Glutamatergic neuron (in vitro differentiated cells): ENCODE results near the gene KSR1. TPM values are rescaled to one million over a fixed set of nuclear protein-coding genes. Genes with fewer than 3 reads are reported as not detected.
"Not testable (repeated sequence)": the region's sequence is repeated elsewhere in the genome, so short reads cannot be mapped to it uniquely, and the experiment has no call there.

Source experiments
- DNase-seq: peaks from one replicate; pipeline ENCODE4 v3.0.0; 2022
- H3K27ac Mint-ChIP-seq: one replicate; pipeline ENCODE4 v1.8.0; 2020; ENCODE audit warnings: mild to moderate bottlenecking, mixed read lengths, inconsistent platforms; ENCODE audit not compliant: unreplicated experiment
- H3K27me3 Mint-ChIP-seq: one replicate; pipeline ENCODE4 v1.8.0; 2020; ENCODE audit warnings: mild to moderate bottlenecking, moderate library complexity, mixed read lengths, inconsistent platforms; ENCODE audit not compliant: unreplicated experiment
- H3K36me3 Mint-ChIP-seq: one replicate; pipeline ENCODE4 v1.8.0; 2020; ENCODE audit warnings: mild to moderate bottlenecking, mixed read lengths, inconsistent platforms; ENCODE audit not compliant: unreplicated experiment
- H3K4me1 Mint-ChIP-seq: one replicate; pipeline ENCODE4 v1.8.0; 2020; ENCODE audit warnings: mild to moderate bottlenecking, low read depth, mixed read lengths, inconsistent platforms; ENCODE audit not compliant: unreplicated experiment
- H3K4me3 Mint-ChIP-seq: one replicate; pipeline ENCODE4 v1.8.0; 2020; ENCODE audit warnings: mild to moderate bottlenecking, mixed read lengths, inconsistent platforms; ENCODE audit not compliant: unreplicated experiment
- H3K9me3 Mint-ChIP-seq: one replicate; pipeline ENCODE4 v1.8.0; 2020; ENCODE audit warnings: mild to moderate bottlenecking, moderate library complexity, mixed read lengths, inconsistent platforms; ENCODE audit not compliant: unreplicated experiment
- CTCF ChIP-seq: fragments of 200-600 bp; sonication (generic); IDR thresholded peaks from one replicate; pipeline ENCODE4 v1.5.0; 2021; ENCODE audit not compliant: partially characterized antibody, unreplicated experiment
- total RNA-seq: library from RNA; stranded (reverse); fragmentation: NEBNext Ultra II Directional; extraction: Animal tissue kit (Norgen Biotek cat#: 25700); gene quantifications from one replicate; pipeline ENCODE4 v1.2.1, GENCODE V29; 2021; ENCODE audit not compliant: unreplicated experiment

Gene KSR1
- total RNA-seq, 1 donor from 2014 or later = 203 TPM

GRCh38 chr17:27640790-27641189, 184.5 kb downstream of the KSR1 start:
- H3K27ac Mint-ChIP-seq = no peak overlapping the region

DNA sequence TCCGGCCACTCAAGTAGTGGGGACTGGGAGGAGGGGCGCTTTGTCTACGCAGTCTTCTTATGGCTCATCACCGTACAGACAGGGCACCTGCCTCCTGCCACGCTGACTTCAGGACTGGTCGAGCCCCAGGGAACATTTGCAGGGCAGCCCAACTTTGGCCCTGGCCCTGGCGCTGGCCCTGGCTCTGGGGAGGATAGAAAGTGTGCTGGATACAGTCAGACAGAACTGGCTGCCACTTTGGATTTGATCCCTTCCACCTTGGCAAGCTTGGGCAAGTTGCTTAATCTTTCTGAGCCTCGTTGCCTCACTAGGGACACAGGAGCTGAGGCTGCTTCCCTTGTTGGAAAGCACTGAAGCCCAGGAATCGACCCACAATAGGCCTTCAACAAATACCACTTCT, 188.3 kb downstream of the KSR1 start:
- no peak for DNase-seq
- no peaks in the 10 kb centered on the region for H3K36me3 Mint-ChIP-seq
- no peak for TF ChIP-seq CTCF

More at GRCh38 chr17:27640790-27641189, 184.5 kb downstream of the KSR1 start:
- peaks cover 12% of the 10 kb centered on the region for H3K4me1 Mint-ChIP-seq
- H3K27me3 Mint-ChIP-seq = peaks cover 7% of the 10 kb centered on the region
- DNase-seq = no peak
- no peak overlapping the region for H3K4me3 Mint-ChIP-seq
- no peak for TF ChIP-seq CTCF
- peaks cover 5% of the 10 kb centered on the region for H3K9me3 Mint-ChIP-seq
- H3K36me3 Mint-ChIP-seq = no peaks in the 10 kb centered on the region

DNA sequence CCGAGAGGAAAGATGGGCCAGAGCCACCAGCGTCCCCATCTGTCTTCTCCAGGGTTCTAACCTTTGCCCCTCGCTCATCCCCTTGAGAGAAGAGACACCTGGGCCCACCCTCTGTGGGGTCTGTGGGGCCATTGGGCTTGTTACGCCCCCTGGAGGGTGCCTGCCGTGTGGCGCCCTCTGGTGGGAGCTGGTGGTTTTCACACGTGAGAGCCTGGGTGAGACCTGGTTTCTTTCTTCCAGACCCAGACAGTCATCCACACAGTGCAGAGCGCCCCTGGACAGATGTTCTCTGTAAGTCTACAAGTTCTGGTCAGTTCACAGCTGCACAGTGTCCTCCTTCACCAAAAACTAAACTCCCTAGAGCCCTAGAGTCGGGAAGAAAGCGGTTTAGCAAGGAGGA, 189.4 kb downstream of the KSR1 start:
- H3K27ac Mint-ChIP-seq, H3K4me3 Mint-ChIP-seq, H3K36me3 Mint-ChIP-seq, DNase-seq, H3K9me3 Mint-ChIP-seq: not testable (repeated sequence)
- TF ChIP-seq CTCF = peak; percentile 14
- peaks cover 13% of the 10 kb centered on the region for H3K27me3 Mint-ChIP-seq
- peaks cover 33% of the 10 kb centered on the region for H3K4me1 Mint-ChIP-seq

More for the DNA sequence above, 188.3 kb downstream of the KSR1 start:
- peaks cover 30% of the 10 kb centered on the region for H3K4me1 Mint-ChIP-seq
- H3K9me3 Mint-ChIP-seq = peaks cover 7% of the 10 kb centered on the region
- H3K27me3 Mint-ChIP-seq = peaks cover 13% of the 10 kb centered on the region
- no peak overlapping the region for H3K4me3 Mint-ChIP-seq
- no peak overlapping the region for H3K27ac Mint-ChIP-seq

DNA sequence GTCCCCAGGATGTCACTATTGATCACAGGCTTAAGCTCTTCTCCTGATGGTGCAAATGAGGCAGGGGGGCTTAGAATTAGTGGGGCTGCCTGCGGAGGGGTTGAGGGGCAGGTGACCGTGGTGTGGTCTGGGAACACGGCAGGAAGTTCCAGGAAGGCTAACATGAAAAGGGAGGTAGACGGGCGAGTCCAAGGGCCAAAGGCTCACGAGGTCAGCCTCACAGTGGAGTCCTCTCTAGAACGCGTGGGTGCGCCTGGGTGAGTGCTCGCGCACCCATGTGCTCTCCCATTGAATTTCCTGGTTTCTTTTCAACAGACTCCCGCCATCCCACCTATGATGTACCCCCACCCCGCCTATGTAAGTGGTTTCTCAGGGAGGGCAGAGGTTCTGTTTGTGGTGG, 190.0 kb downstream of the KSR1 start:
- no peak overlapping the region for H3K27ac Mint-ChIP-seq
- TF ChIP-seq CTCF = no peak
- H3K36me3 Mint-ChIP-seq = no peaks in the 10 kb centered on the region
- H3K9me3 Mint-ChIP-seq = peaks cover 7% of the 10 kb centered on the region
- no peak for DNase-seq
- H3K4me1 Mint-ChIP-seq = peaks cover 33% of the 10 kb centered on the region
- H3K4me3 Mint-ChIP-seq = no peak overlapping the region
- peaks cover 13% of the 10 kb centered on the region for H3K27me3 Mint-ChIP-seq

DNA sequence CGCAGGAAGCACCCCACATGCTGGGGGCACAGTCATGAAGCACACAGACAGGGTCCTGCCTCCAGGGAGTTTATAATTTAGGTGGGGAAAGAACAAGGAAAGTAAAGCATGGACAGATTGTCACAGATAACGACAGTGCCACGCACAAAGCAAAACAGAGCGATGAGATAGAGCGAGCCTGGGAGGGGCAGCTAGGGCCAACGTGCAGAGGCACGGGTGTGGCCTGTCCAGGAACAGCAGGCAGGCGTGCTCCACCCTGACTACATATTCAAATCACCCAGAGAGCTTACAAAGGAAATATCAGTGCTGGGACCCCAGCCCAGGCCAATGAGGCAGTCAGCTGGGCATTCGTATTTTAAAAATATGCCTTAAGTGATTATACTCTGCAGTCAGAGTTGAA, 191.5 kb downstream of the KSR1 start:
- H3K4me3 Mint-ChIP-seq = peak overlapping the region; percentile 4
- H3K9me3 Mint-ChIP-seq = peaks cover 5% of the 10 kb centered on the region
- DNase-seq = peak; percentile 45
- peaks cover 44% of the 10 kb centered on the region for H3K4me1 Mint-ChIP-seq
- peak overlapping the region; percentile 57 for H3K27ac Mint-ChIP-seq
- no peak for TF ChIP-seq CTCF
- H3K36me3 Mint-ChIP-seq = no peaks in the 10 kb centered on the region
- H3K27me3 Mint-ChIP-seq = peaks cover 13% of the 10 kb centered on the region

- peak overlapping the region; percentile 74 for H3K27ac Mint-ChIP-seq
- H3K27me3 Mint-ChIP-seq, H3K9me3 Mint-ChIP-seq, H3K36me3 Mint-ChIP-seq: not testable (repeated sequence)
- peak; percentile 54 for DNase-seq
- peaks cover 35% of the 10 kb centered on the region for H3K4me1 Mint-ChIP-seq
- H3K4me3 Mint-ChIP-seq = peak overlapping the region; percentile 38
These were observed 192.9 kb downstream of the KSR1 start for GRCh38 chr17:27649111-27649571.
